Small intestine (tissue), 7 donors: ENCODE results near the gene FAM167B. TPM values are rescaled to one million over a fixed set of nuclear protein-coding genes. Genes with fewer than 3 reads are reported as not detected.

Experiments
- DNase-seq, 2 donors: peaks; one replicate each; pipeline versions ENCODE4 v3.0.0 to v3.0.0-alpha.2; 2013
- FAIRE-seq: peaks from 2 replicates; lab custom pipeline; 2012; peaks lifted over from hg19 to GRCh38; lab: Jason Lieb, UNC
- H3K27ac ChIP-seq, 3 donors: one replicate each; pipeline ENCODE4 v1.5.1; 2013; ENCODE audit warnings: low read length in 2 of 3, mild to moderate bottlenecking in 2 of 3, control low read depth in 1 of 3, inconsistent platforms in 1 of 3, low read depth in 1 of 3, moderate library complexity in 1 of 3
- H3K27me3 ChIP-seq, 3 donors: one replicate each; pipeline ENCODE4 v1.6.1; 2013; ENCODE audit warnings: low read length in 3 of 3, inconsistent platforms in 1 of 3; ENCODE audit not compliant: control insufficient read depth in 3 of 3, insufficient read depth in 3 of 3
- H3K36me3 ChIP-seq, 3 donors: one replicate each; pipeline ENCODE4 v1.6.1; 2013; ENCODE audit warnings: low read length in 3 of 3, inconsistent platforms in 1 of 3, low read depth in 1 of 3, mild to moderate bottlenecking in 1 of 3, moderate library complexity in 1 of 3; ENCODE audit not compliant: control insufficient read depth in 3 of 3, insufficient read depth in 2 of 3
- H3K4me1 ChIP-seq, 3 donors: one replicate each; pipeline ENCODE4 v1.6.1; 2013; ENCODE audit warnings: low read length in 2 of 3, inconsistent platforms in 1 of 3, low read depth in 1 of 3, mild to moderate bottlenecking in 1 of 3, moderate library complexity in 1 of 3; ENCODE audit not compliant: control insufficient read depth in 3 of 3, insufficient read depth in 2 of 3
- H3K4me3 ChIP-seq, 3 donors: one replicate each; pipeline ENCODE4 v1.5.1; 2013; ENCODE audit warnings: low read length in 3 of 3, control low read depth in 1 of 3, inconsistent platforms in 1 of 3, low read depth in 1 of 3, mild to moderate bottlenecking in 1 of 3, moderate library complexity in 1 of 3
- H3K9me3 ChIP-seq, 2 donors: one replicate each; pipeline ENCODE4 v1.6.1; 2013; ENCODE audit warnings: low read depth in 1 of 2, low read length in 1 of 2; ENCODE audit not compliant: control insufficient read depth in 2 of 2, insufficient read depth in 1 of 2
- WGBS, 3 donors: extraction: QIAGEN DNeasy Blood & Tissue Kit; methylation state at CpG; one replicate each; pipeline ENCODE4 v1.1.7; 2013; 5-methylcytosine and 5-hydroxymethylcytosine counted together
- polyA plus RNA-seq, 4 donors: library from polyadenylated mRNA; stranded (reverse) in 3 of 4; unstranded in 1 of 4; fragments of 200-250 nt in 3 of 4; fragments of 120-200 nt in 1 of 4; gene quantifications; one replicate each; pipeline versions ENCODE4 v1.2.1 to v1.2.3, GENCODE V29; 2013
- donor health status: healthy with polysubstance abuse.
- donor health status: control.
- donor health status: control.
- donor health status: Bipolar disorder and iron deficiency.
- donor health status: healthy.

The FAM167B gene
- polyA plus RNA-seq, 4 donors: 1.4 to 6.4 (median 2.6) TPM

DNA sequence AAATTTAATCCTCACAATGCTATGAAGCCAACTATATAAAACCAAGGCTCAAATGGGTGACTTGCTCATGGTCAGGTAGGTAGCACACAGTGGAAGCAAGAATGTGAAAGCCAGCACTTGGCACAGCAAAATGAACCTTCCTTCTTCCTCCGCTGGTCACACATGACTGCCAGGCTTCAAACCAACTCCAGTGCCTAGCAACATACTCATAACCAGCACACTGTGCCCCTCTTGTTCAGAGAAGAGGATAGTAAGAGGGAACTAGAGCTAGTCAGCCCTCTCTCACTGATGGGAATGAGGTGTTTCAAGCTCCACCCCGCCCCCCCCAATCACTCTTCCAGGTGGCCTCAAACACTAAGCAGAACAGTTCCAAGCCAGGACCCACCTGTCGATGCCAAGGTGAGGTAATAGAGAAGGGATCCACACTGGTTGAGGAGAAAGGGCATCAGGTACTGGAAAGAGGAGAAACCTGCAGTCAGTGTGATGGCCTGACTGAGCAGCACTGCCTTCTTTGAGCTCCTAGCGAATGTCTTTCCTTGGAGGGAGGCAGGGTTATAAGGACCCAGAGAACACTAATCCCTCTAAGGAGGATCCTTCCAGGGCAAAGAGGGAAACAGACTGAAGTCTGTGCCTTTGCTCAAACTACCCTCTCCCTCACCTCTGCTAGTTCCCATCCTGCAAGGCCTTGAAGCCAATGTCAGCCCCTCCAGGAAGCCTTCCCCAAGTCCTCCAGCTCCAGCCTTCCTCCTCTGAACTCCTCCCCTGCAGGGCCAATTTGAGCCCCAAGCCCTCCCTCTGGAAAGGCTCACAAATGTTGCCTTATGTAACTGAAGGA lies 26.1 kb upstream of the FAM167B start:
- DNase-seq (no peak), FAIRE-seq (no peak)
- peaks cover 1 to 27% (median 4%) of the 10 kb centered on the region in 3 donors for H3K4me1 ChIP-seq
- peak overlapping the region in 2 of 3 donors; percentile 68 to 77 for H3K4me3 ChIP-seq
- H3K36me3 ChIP-seq: peaks cover 0 to 40% (median 0%) of the 10 kb centered on the region in 3 donors
- WGBS, 3 donors: 80 to 88% (median 84%) methylated on average over 4 of the region's 4 CpGs
- H3K27me3 ChIP-seq: no peaks in the 10 kb centered on the region
- H3K27ac ChIP-seq: peak overlapping the region in 1 of 3 donors; percentile 96
- H3K9me3 ChIP-seq: no peaks in the 10 kb centered on the region

DNA sequence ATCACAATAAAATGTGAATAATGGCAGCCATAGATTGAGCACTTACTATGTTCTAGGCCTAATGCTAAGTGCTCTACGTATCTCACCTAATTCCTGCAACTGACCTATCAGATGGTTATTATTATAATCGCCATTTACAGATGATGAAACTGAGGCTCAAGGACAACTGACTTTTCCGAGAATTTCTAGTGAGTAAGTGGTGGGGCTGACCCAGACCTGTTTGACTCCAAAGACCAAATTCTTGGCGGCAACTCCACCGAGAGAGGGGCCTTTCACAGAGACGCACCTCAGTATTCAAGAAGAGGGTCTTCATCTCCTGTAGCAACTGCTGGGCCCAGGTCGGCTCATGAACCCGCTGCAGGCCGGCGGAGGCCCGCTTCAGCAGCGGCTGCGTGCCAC lies 25.4 kb upstream of the FAM167B start:
- FAIRE-seq: no peak
- Histone ChIP-seq H3K36me3 (peaks cover 0 to 40% (median 3%) of the 10 kb centered on the region in 3 donors), H3K27me3 (no peaks in the 10 kb centered on the region), H3K4me3 (peak overlapping the region; percentile 68 to 77 (median 76)), H3K4me1 (peaks cover 1 to 21% (median 4%) of the 10 kb centered on the region in 3 donors), H3K27ac (peak overlapping the region in 1 of 3 donors; percentile 96), H3K9me3 (no peaks in the 10 kb centered on the region)
- WGBS, 3 donors: 7 to 10% (median 9%) methylated on average over 13 of the region's 13 CpGs
- no peak for DNase-seq

DNA sequence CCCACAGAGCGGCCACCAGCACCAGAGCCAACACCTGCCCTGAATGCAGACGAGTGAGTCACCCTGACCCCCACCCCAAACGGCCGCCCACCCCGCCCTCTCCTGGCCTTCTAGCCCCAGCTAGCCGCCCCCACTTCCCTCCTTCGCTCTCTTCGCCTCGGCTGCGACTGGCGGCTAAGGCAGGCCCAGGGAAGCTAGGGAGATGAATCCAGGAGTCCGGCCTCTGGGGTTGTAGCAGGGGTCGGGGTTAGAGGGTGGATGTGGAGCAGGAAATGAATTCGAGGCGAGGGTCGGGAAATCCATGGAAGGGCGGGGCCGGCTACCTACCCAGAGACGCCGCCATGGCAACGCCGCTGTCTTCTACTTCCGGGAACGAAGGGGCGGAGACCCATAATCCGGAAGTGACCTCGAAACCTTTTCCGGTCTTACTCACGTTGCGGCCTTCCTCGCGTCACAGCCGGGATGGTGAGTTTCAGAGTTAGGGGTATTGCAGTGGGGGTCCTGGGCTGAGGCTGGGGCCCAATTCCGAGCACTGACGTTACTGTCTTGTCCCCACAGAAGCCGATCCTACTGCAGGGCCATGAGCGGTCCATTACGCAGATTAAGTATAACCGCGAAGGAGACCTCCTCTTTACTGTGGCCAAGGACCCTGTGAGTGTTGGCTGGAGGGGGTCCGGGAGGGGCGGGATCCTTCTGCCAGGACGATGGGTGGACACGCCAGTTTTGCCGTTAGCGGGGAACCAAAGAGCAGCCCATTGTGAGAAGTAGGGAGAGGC lies 24.9 kb upstream of the FAM167B start, which contains the start of the genes EIF3I and TMEM234:
TSS of gene EIF3I (plus strand) at position 428 of the 776 bp plus-strand sequence. CDS start at position 463, 35 bp downstream.
TSS of gene TMEM234 (minus strand) at position 374 of the 776 bp plus-strand sequence. CDS start at position 343, 31 bp downstream.
- FAIRE-seq (no peak), DNase-seq (peak; percentile 95 to 97)
- H3K4me3 ChIP-seq: peak within 1 kb of the TSS; percentile 68 to 77 (median 76)
- H3K27me3 ChIP-seq: no peaks in the 10 kb centered on the region
- no peaks in the 10 kb centered on the region for H3K9me3 ChIP-seq
- peaks cover 0 to 39% (median 3%) of the 10 kb centered on the region in 3 donors for H3K36me3 ChIP-seq
- WGBS, 3 donors: 0 to 1% (median 0%) methylated on average over 46 of the region's 46 CpGs
- peaks cover 1 to 17% (median 4%) of the 10 kb centered on the region in 3 donors for H3K4me1 ChIP-seq
- H3K27ac ChIP-seq: peak within 1 kb of the TSS; percentile 68 to 96 (median 68)

DNA sequence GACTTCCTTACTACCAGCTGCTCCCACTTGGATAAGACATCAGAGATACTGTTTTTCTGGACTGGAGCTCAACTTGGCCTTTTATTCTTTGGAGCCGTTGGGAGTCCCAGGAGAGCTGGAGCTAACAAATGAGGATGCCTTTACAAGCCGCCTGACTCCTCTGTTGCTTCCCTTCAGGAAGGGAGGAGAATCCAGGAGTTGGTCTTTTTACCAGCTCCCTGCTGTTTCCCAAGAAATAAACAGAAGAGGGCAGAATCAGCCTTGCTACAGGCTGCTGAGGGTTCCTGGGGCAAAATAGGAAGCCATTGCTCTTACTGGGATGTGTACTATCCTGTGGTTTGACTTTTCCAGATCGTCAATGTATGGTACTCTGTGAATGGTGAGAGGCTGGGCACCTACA lies 23.3 kb upstream of the FAM167B start:
- FAIRE-seq: no peak
- H3K9me3 ChIP-seq: no peaks in the 10 kb centered on the region
- H3K27ac ChIP-seq: peak overlapping the region in 1 of 3 donors; percentile 21
- 81 to 84% (median 84%) methylated on average over 3 of the region's 3 CpGs for WGBS, 3 donors
- H3K4me1 ChIP-seq: peaks cover 1 to 17% (median 4%) of the 10 kb centered on the region in 3 donors
- no peaks in the 10 kb centered on the region for H3K27me3 ChIP-seq
- peaks cover 0 to 50% (median 6%) of the 10 kb centered on the region in 3 donors for H3K36me3 ChIP-seq
- no peak for DNase-seq
- no peak overlapping the region for H3K4me3 ChIP-seq

DNA sequence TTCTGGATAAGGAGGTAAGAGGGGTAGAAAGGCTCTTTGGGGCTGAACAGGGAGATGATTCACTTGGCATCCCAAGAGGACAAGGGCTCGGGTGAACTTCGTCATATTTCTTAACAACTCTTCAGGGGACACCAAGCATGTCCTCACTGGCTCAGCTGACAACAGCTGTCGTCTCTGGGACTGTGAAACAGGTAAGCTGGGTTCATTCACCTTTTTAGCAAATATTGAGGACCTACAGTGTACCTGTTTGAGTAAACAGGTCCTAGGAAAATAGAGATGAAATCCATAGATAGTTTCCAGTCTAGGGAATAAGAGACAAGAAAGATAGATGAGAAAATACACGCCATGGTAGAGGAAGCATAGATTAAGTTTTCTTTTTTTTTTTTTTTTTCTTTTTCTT lies 22.7 kb upstream of the FAM167B start:
- peaks cover 1 to 17% (median 4%) of the 10 kb centered on the region in 3 donors for H3K4me1 ChIP-seq
- peaks cover 0 to 55% (median 6%) of the 10 kb centered on the region in 3 donors for H3K36me3 ChIP-seq
- H3K4me3 ChIP-seq: no peak overlapping the region
- H3K27ac ChIP-seq: no peak overlapping the region
- DNase-seq (no peak), FAIRE-seq (no peak)
- 89 to 92% (median 90%) methylated on average over 4 of the region's 4 CpGs for WGBS, 3 donors
- H3K27me3 ChIP-seq: no peaks in the 10 kb centered on the region
- no peaks in the 10 kb centered on the region for H3K9me3 ChIP-seq

DNA sequence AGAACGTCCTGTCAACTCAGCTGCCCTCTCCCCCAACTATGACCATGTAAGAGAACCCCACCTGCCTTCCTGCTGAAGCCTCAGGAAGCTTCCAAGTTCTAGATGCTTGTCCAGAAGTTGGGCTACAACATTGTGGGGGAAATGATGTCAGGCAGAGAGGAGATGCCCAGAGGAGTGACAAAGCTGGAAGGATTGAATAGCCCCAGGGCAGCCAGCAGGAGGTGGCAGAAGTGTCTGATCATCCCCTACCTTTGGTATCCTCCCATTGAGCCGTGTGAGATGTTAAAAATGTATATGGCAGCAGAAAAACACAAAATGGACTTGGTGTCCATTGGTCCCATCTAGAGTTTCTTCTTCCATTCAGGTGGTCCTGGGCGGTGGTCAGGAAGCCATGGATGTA lies 18.3 kb upstream of the FAM167B start:
- H3K4me3 ChIP-seq: no peak overlapping the region
- WGBS, 3 donors: 80 to 86% (median 82%) methylated on average over 3 of the region's 3 CpGs
- no peaks in the 10 kb centered on the region for H3K27me3 ChIP-seq
- H3K27ac ChIP-seq: no peak overlapping the region
- no peaks in the 10 kb centered on the region for H3K4me1 ChIP-seq
- H3K9me3 ChIP-seq: no peaks in the 10 kb centered on the region
- DNase-seq (no peak), FAIRE-seq (no peak)
- H3K36me3 ChIP-seq: peaks cover 3 to 78% (median 18%) of the 10 kb centered on the region in 3 donors

GRCh38 chr1:32231843-32232432 lies 15.1 kb upstream of the FAM167B start:
- no peak for DNase-seq
- WGBS, 3 donors: 83 to 93% (median 89%) methylated on average over 5 of the region's 5 CpGs
- peaks cover 3 to 57% (median 18%) of the 10 kb centered on the region in 3 donors for H3K36me3 ChIP-seq
- H3K27ac ChIP-seq: no peak overlapping the region
- no peak overlapping the region for H3K4me3 ChIP-seq
- no peaks in the 10 kb centered on the region for H3K27me3 ChIP-seq
- no peaks in the 10 kb centered on the region for H3K4me1 ChIP-seq
- H3K9me3 ChIP-seq: no peaks in the 10 kb centered on the region
- no peak for FAIRE-seq
